GM12878 (cell line): ENCODE measurements around the gene ATF2. TPM values are rescaled to one million over a fixed set of nuclear protein-coding genes. Genes with fewer than 3 reads are reported as not detected.
A peak's percentile ranks its signal among the peaks of the same experiment; 100 is the strongest.

Source experiments
- ATAC-seq: fragments of 200-7000 bp; cut with Tn5 transposase; 3 replicates; pipeline ENCODE4 v1.9.1; 2020; ENCODE audit warnings: mild to moderate bottlenecking, moderate library complexity
- BruUV-seq: library from RNA; stranded (reverse); fragments of 400-500 nt; replicated peaks from 2 replicates; lab custom pipeline; 2021; lab: Mats Ljungman, UMichigan
- CTCF ChIA-PET: fragments of 300-600 bp; sonication (Branson Sonifier 250); formaldehyde crosslinking; extraction: SDS; loops from one replicate; lab custom pipeline; 2021; ENCODE audit warnings: inconsistent platforms; lab: Yijun Ruan, JAX
- POLR2A ChIA-PET: fragments of 350-600 bp; formaldehyde crosslinking; extraction: SDS; loops from one replicate; lab custom pipeline; 2021; ENCODE audit warnings: inconsistent platforms; lab: Charles Lee
- RAD21 ChIA-PET: fragments of 300-600 bp; sonication (Branson Sonifier 250); formaldehyde crosslinking; loops from one replicate; lab custom pipeline; 2023; ENCODE audit warnings: antibody characterized with exemption; ENCODE audit not compliant: unreplicated experiment; lab: Charles Lee
- SMC1A ChIA-PET: fragments of 300-600 bp; sonication (Branson Sonifier 250); formaldehyde crosslinking; loops from one replicate; lab custom pipeline; 2023; ENCODE audit not compliant: unreplicated experiment, uncharacterized antibody; lab: Charles Lee
- DNase-seq: peaks from one replicate; pipeline ENCODE4 v3.0.0-alpha.2; 2011; ENCODE audit warnings: low read depth, low spot score
- FAIRE-seq: peaks from 3 replicates; lab custom pipeline; 2011; peaks lifted over from hg19 to GRCh38; lab: Jason Lieb, UNC
- H2AFZ ChIP-seq: 2 replicates; pipeline ENCODE4 v1.6.0; 2011; ENCODE audit warnings: low read depth, low read length, control low read depth; ENCODE audit not compliant: control insufficient read depth
- H3K27ac ChIP-seq: 2 replicates; pipeline ENCODE4 v1.5.1; 2011; ENCODE audit warnings: control low read depth; ENCODE audit not compliant: control insufficient read depth, insufficient read depth
- H3K27me3 ChIP-seq, 2 experiments: replicated peaks in 1 of 2; 2 replicates each; pipeline versions ENCODE4 v1.6.0 to v1.6.1; 2011; ENCODE audit warnings: low read length in 1 of 2; ENCODE audit not compliant: control insufficient read depth in 2 of 2, insufficient read depth in 2 of 2
- H3K36me3 ChIP-seq, 2 experiments: 2 replicates each; pipeline ENCODE4 v1.5.1; 2011; ENCODE audit warnings: low read length in 1 of 2; ENCODE audit not compliant: control insufficient read depth in 2 of 2, insufficient read depth in 2 of 2
- H3K4me1 ChIP-seq: 2 replicates; pipeline ENCODE4 v1.6.1; 2011; ENCODE audit warnings: mild to moderate bottlenecking, low read length, moderate library complexity, mixed read lengths; ENCODE audit not compliant: control insufficient read depth, insufficient read depth
- H3K4me2 ChIP-seq: 2 replicates; pipeline ENCODE4 v1.6.0; 2011; ENCODE audit warnings: control low read depth; ENCODE audit not compliant: control insufficient read depth, insufficient read depth
- H3K4me3 ChIP-seq: fragments of 200-600 bp; sonication (generic); 2 replicates; pipeline ENCODE4 v1.5.1; 2016
- H3K79me2 ChIP-seq: 2 replicates; pipeline ENCODE4 v1.6.0; 2011; ENCODE audit warnings: low read length; ENCODE audit not compliant: control insufficient read depth, insufficient read depth
- H3K9ac ChIP-seq: 2 replicates; pipeline ENCODE4 v1.8.0; 2011; ENCODE audit warnings: low read length, control low read depth, mixed read lengths; ENCODE audit not compliant: control insufficient read depth, insufficient read depth
- H3K9me3 ChIP-seq: replicated peaks from 3 replicates; pipeline ENCODE4 v1.5.1; 2011; ENCODE audit warnings: mild to moderate bottlenecking, low read length; ENCODE audit not compliant: control insufficient read depth, insufficient read depth
- H4K20me1 ChIP-seq: 2 replicates; pipeline ENCODE4 v1.6.0; 2011; ENCODE audit not compliant: control insufficient read depth, insufficient read depth
- CREB1 ChIP-seq: IDR thresholded peaks from 2 replicates; pipeline ENCODE4 v1.6.1; 2012; ENCODE audit warnings: low read depth, mild to moderate bottlenecking, inconsistent platforms
- DPF2 ChIP-seq: fragments of 450-650 bp; IDR thresholded peaks from 2 replicates; pipeline ENCODE4 v1.6.1; 2017; ENCODE audit warnings: mild to moderate bottlenecking
- FOXM1 ChIP-seq: IDR thresholded peaks from 2 replicates; pipeline ENCODE4 v1.6.1; 2012; ENCODE audit warnings: low read depth, mild to moderate bottlenecking, inconsistent platforms, low read length, moderate library complexity
- IRF4 ChIP-seq: IDR thresholded peaks from 2 replicates; pipeline ENCODE4 v1.6.1; 2011; ENCODE audit warnings: low read depth, low read length
- KAT2A ChIP-seq: conservative IDR thresholded peaks from 2 replicates; pipeline ENCODE4 v1.6.1; 2011; ENCODE audit warnings: low read depth, low read length; ENCODE audit not compliant: control insufficient read depth
- MEF2B ChIP-seq: fragments of 450-650 bp; IDR thresholded peaks from 2 replicates; pipeline ENCODE4 v1.6.1; 2018; ENCODE audit warnings: mild to moderate bottlenecking, moderate library complexity; ENCODE audit not compliant: partially characterized antibody, poor library complexity, severe bottlenecking
- MTA2 ChIP-seq: fragments of 450-650 bp; IDR thresholded peaks from 2 replicates; pipeline ENCODE4 v1.6.1; 2016; ENCODE audit warnings: low read depth, mild to moderate bottlenecking, moderate library complexity
- NFIC ChIP-seq: IDR thresholded peaks from 2 replicates; pipeline ENCODE4 v1.6.1; 2012; ENCODE audit warnings: low read depth, mild to moderate bottlenecking, inconsistent platforms, low read length, moderate library complexity
- PML ChIP-seq: IDR thresholded peaks from 2 replicates; pipeline ENCODE4 v1.6.1; 2012; ENCODE audit warnings: low read length, inconsistent platforms
- POLR2A ChIP-seq: IDR thresholded peaks from 2 replicates; pipeline ENCODE4 v1.6.1; 2011; ENCODE audit warnings: low read depth, mild to moderate bottlenecking, low read length
- SPI1 ChIP-seq: IDR thresholded peaks from 2 replicates; pipeline ENCODE4 v1.6.1; 2011; ENCODE audit warnings: low read depth, mild to moderate bottlenecking, low read length, moderate library complexity, borderline replicate concordance; ENCODE audit not compliant: insufficient read depth
- STAT3 ChIP-seq: IDR thresholded peaks from 2 replicates; pipeline ENCODE4 v1.6.1; 2011; ENCODE audit warnings: low read depth, low read length, improper control_type of control experiment
- TARDBP ChIP-seq: IDR thresholded peaks from 2 replicates; pipeline ENCODE4 v1.6.1; 2016; ENCODE audit warnings: borderline replicate concordance
- YBX1 ChIP-seq: fragments of 450-650 bp; IDR thresholded peaks from 2 replicates; pipeline ENCODE4 v1.6.1; 2016; ENCODE audit warnings: antibody characterized with exemption
- ZNF384 ChIP-seq: IDR thresholded peaks from 2 replicates; pipeline ENCODE4 v1.6.1; 2012; ENCODE audit warnings: low read depth, mild to moderate bottlenecking, low read length, improper control_type of control experiment, borderline replicate concordance
- WGBS: methylation state at CpG from one replicate; pipeline ENCODE4 v1.1.6; 2016; ENCODE audit warnings: low lambda C conversion rate; ENCODE audit not compliant: insufficient replicate concordance, insufficient coverage; ENCODE audit errors: missing lambda C conversion rate; 5-methylcytosine and 5-hydroxymethylcytosine counted together
- in situ Hi-C: fragments of 300-500 bp; cut with MboI; formaldehyde crosslinking; loops from 9 replicates; pipeline ENCODE4 v1.14.3; 2018; ENCODE audit warnings: mixed read lengths
- intact Hi-C: fragments of 100-400 bp; cut with micrococcal nuclease; formaldehyde crosslinking; loops from one replicate; pipeline ENCODE4 v1.14.2; 2022; ENCODE audit not compliant: unreplicated experiment
- polyA plus RNA-seq, 11 experiments: library from polyadenylated mRNA; depleted of rRNA in 4 of 11; unstranded in 6 of 11; stranded (reverse) in 5 of 11; fragments of >200 nt; fragmentation: Nextera tagmentation in 4 of 11; fragmentation: Illumina TruSeq in 1 of 11; extraction: Ambion mirVana in 4 of 11; extraction: Trizol in 1 of 11; gene quantifications; 1 replicate in 1 of 11; 2 replicates in 10 of 11; pipeline versions ENCODE4 v1.2.1 to v1.2.3, GENCODE V29; 2011 to 2016; ENCODE audit warnings: inconsistent platforms in 2 of 11, missing spikeins in 2 of 11, low read depth in 1 of 11
- total RNA-seq, 4 experiments: library from RNA; depleted of rRNA in 3 of 4; stranded (reverse); fragments of >200 nt in 3 of 4; fragmentation: Illumina TruSeq in 1 of 4; extraction: Trizol in 1 of 4; gene quantifications; 2 replicates each; pipeline versions ENCODE4 v1.2.1 to v1.2.3, GENCODE V29; 2013 to 2021
- TF ChIP-seq, protein P1 (sequence below): fragments of 450-650 bp; IDR thresholded peaks from 2 replicates; pipeline ENCODE4 v1.6.1; 2017; ENCODE audit warnings: low read depth, mild to moderate bottlenecking, moderate library complexity

The ATF2 gene
- total and polyA plus RNA-seq, 10 of the 15 experiments (the other 5 are each of a cell fraction or from before 2014, with no cell fraction given): 10.3 to 78.0 (median 36.0) TPM

DNA sequence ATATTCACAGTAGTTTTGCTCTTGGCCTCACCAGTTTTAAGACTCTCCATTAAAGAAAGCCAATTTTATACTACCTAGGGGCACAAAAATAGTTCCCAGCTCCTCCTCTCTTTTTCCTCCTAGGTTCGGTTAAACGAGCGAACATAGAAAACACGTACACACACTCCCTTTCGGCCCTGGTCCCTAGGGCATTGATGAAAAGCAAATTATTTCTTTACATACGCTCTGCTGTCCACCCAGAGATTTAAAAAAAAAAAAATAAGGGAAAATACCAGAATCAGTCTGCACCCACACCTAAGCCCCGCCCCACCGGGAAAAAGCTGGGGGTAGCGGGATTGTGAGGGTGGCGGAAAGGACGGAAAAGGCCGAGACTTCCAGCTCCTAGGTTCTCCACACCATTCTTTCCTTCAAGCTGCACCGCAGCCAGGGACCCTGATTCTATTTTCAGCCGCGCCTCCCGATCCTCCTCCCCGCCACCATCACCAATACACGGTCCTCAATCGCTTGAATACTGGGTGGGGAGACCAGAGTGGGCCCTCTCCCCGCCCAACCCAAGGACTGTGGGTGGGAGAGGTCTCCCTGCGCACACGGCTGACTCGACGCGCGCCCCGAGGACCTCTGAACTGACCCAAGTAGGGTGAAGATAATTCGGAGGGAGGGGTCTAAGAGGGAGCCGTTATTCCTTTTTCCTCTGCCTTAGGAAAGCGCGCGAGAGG, 769 bp downstream of the ATF2 start:
- SMC1A ChIA-PET: interaction anchor here (0.6 to 1.8 kb wide), 4 partner anchors 12 to 1269 kb away, joined by 3 to 15 read pairs (median 4); no protein-coding TSS in a partner anchor
- 2% methylated on average over 29 of the region's 32 CpGs for WGBS
- ATAC-seq: peak; percentile 25
- H3K9me3 ChIP-seq: no peaks in the 10 kb centered on the region; the same call in 1 of the 3 replicates
- no TSS peak for BruUV-seq
- H3K27me3 ChIP-seq: no peaks in the 10 kb centered on the region
- H3K27ac ChIP-seq: peak overlapping the region; percentile 95
- peaks cover 56% of the 10 kb centered on the region for H3K79me2 ChIP-seq
- no peaks in the 10 kb centered on the region for H4K20me1 ChIP-seq
- H2AFZ ChIP-seq: peak overlapping the region; percentile 98
- DNase-seq: no peak
- no peak for FAIRE-seq
- H3K36me3 ChIP-seq: peaks cover 0 to 4% of the 10 kb centered on the region in 2 experiments; a peak in 1 of 4 replicates
- CTCF ChIA-PET: interaction anchor here (0.6 to 2.6 kb wide), 5 partner anchors 11 to 48 kb away, joined by 3 to 12 read pairs (median 7); no protein-coding TSS in a partner anchor
- in situ Hi-C loops: no loop called here
- peak overlapping the region; percentile 49; the same call in 1 of the 2 replicates for H3K4me2 ChIP-seq
- RAD21 ChIA-PET: interaction anchor here (1.2 to 1.5 kb wide), 2 partner anchors 30 to 61 kb away, joined by 3 to 5 read pairs; no protein-coding TSS in a partner anchor
- peak overlapping the region; percentile 92 for H3K9ac ChIP-seq
- peaks cover 3% of the 10 kb centered on the region; the same call in 1 of the 2 replicates for H3K4me1 ChIP-seq
- intact Hi-C loops: no loop called here
- peak overlapping the region; percentile 93 for H3K4me3 ChIP-seq
- TF ChIP-seq POLR2A: no peak
- TF ChIP-seq YBX1: no peak
- TF ChIP-seq CREB1: 0 out of 2 replicates have a peak, but pooled peaks have one; percentile 22
- TF ChIP-seq, protein P1, sequence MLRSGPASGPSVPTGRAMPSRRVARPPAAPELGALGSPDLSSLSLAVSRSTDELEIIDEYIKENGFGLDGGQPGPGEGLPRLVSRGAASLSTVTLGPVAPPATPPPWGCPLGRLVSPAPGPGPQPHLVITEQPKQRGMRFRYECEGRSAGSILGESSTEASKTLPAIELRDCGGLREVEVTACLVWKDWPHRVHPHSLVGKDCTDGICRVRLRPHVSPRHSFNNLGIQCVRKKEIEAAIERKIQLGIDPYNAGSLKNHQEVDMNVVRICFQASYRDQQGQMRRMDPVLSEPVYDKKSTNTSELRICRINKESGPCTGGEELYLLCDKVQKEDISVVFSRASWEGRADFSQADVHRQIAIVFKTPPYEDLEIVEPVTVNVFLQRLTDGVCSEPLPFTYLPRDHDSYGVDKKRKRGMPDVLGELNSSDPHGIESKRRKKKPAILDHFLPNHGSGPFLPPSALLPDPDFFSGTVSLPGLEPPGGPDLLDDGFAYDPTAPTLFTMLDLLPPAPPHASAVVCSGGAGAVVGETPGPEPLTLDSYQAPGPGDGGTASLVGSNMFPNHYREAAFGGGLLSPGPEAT: 0 out of 2 replicates have a peak, but pooled peaks have one; percentile 9
- no peak for TF ChIP-seq STAT3
- peak; percentile 47; the same call in 1 of the 2 replicates for TF ChIP-seq PML
- TF ChIP-seq TARDBP: no peak
- no peak for TF ChIP-seq FOXM1
- TF ChIP-seq SPI1: no peak
- no peak for TF ChIP-seq IRF4
- peak; percentile 49; the same call in 1 of the 2 replicates for TF ChIP-seq ZNF384
- TF ChIP-seq MEF2B: peak; percentile 77
- 0 out of 2 replicates have a peak, but pooled peaks have one; percentile 23 for TF ChIP-seq DPF2
- peak; percentile 18; the same call in 1 of the 2 replicates for TF ChIP-seq NFIC
- TF ChIP-seq MTA2: no peak
- TF ChIP-seq KAT2A: no peak
- POLR2A ChIA-PET: interaction anchor here (0.6 to 2.1 kb wide), 5 partner anchors 10 to 24 kb away, joined by 3 to 7 read pairs (median 4); partner anchors contain the start of gene ATP5MC3
